Astrocyte (in vitro differentiated cells and primary cell): ENCODE data around the gene KIRREL3.

Experiments
- CTCF ChIP-seq: IDR thresholded peaks from 2 replicates; pipeline ENCODE4 v1.5.1; 2011; ENCODE audit warnings: low read depth, mild to moderate bottlenecking, inconsistent platforms, low read length, moderate library complexity; ENCODE audit not compliant: insufficient read depth
- EZH2 ChIP-seq: IDR thresholded peaks from 2 replicates; pipeline ENCODE4 v1.6.1; 2012; ENCODE audit warnings: mild to moderate bottlenecking, low read length, inconsistent platforms; ENCODE audit not compliant: insufficient read depth

- TF ChIP-seq CTCF (no peak), EZH2 (no peak)
Measured at GRCh38 chr11:126522606-126523005, 478.0 kb downstream of the KIRREL3 start.
